ENCODE results near the gene FOXK2.

FOXK2 gene

GRCh38 chr17:82518826-82519810, at the start of gene FOXK2:
Gene FOXK2, plus strand, starts transcription at chr17:82519732. Its CDS starts 157 bp downstream, at chr17:82519889.
- TF ChIP-seq CTCF (IDR thresholded peaks at IDR 0.05; ENCODE audit: extremely low read depth, insufficient read depth, missing control alignments) = no peak
- in situ Hi-C loops (cut with MboI; ENCODE audit: low pct_unique_long_range_greater_than_20kb, low sequenced_read_pairs, unreplicated experiment) = no loop called here
- peak; percentile 100 for DNase-seq (ENCODE audit: low spot score)

- in situ Hi-C loops (cut with MboI; ENCODE audit: low pct_unique_long_range_greater_than_20kb, low sequenced_read_pairs, unreplicated experiment) = no loop called here
Measured at GRCh38 chr17:82470065-82470464, 49.5 kb upstream of the FOXK2 start.

GRCh38 chr17:82474223-82475010, 45.1 kb upstream of the FOXK2 start:
- in situ Hi-C loops (cut with MboI; ENCODE audit: low pct_unique_long_range_greater_than_20kb, low sequenced_read_pairs, unreplicated experiment) = no loop called here
- no peak for DNase-seq (ENCODE audit: low spot score)
- no peak for TF ChIP-seq CTCF (IDR thresholded peaks at IDR 0.05; ENCODE audit: extremely low read depth, insufficient read depth, missing control alignments)

More at GRCh38 chr17:82470065-82470464, 49.5 kb upstream of the FOXK2 start:
- DNase-seq (ENCODE audit: low spot score) = no peak
- no peak for TF ChIP-seq CTCF (IDR thresholded peaks at IDR 0.05; ENCODE audit: extremely low read depth, insufficient read depth, missing control alignments)

GRCh38 chr17:82475458-82475857, 44.1 kb upstream of the FOXK2 start:
- in situ Hi-C loops (cut with MboI; ENCODE audit: low pct_unique_long_range_greater_than_20kb, low sequenced_read_pairs, unreplicated experiment) = no loop called here
- DNase-seq (ENCODE audit: low spot score) = no peak
- no peak for TF ChIP-seq CTCF (IDR thresholded peaks at IDR 0.05; ENCODE audit: extremely low read depth, insufficient read depth, missing control alignments)

GRCh38 chr17:82477934-82478333, 41.6 kb upstream of the FOXK2 start:
- in situ Hi-C loops (cut with MboI; ENCODE audit: low pct_unique_long_range_greater_than_20kb, low sequenced_read_pairs, unreplicated experiment) = no loop called here
- no peak for DNase-seq (ENCODE audit: low spot score)
- TF ChIP-seq CTCF (IDR thresholded peaks at IDR 0.05; ENCODE audit: extremely low read depth, insufficient read depth, missing control alignments) = no peak

- no peak for DNase-seq (ENCODE audit: low spot score)
- no peak for TF ChIP-seq CTCF (IDR thresholded peaks at IDR 0.05; ENCODE audit: extremely low read depth, insufficient read depth, missing control alignments)
- in situ Hi-C loops (cut with MboI; ENCODE audit: low pct_unique_long_range_greater_than_20kb, low sequenced_read_pairs, unreplicated experiment) = no loop called here
Measured at GRCh38 chr17:82479602-82480001, 39.9 kb upstream of the FOXK2 start.

Measured in GM13977 (cell line).